ENCODE measurements around the gene GP1BB. TPM values are rescaled to one million over a fixed set of nuclear protein-coding genes. Genes with fewer than 3 reads are reported as not detected.

GP1BB gene
- total and polyA plus RNA-seq, 2 of the 13 experiments (the other 11 are each of a cell fraction or from before 2014, with no cell fraction given) = not detected

GRCh38 chr22:19723232-19723982 is at the start of gene GP1BB (continued):
- no peak for TF ChIP-seq TARDBP (CRISPR knock-in tag; IDR thresholded peaks at IDR 0.05)
- no peak for TF ChIP-seq SYNCRIP (IDR thresholded peaks at IDR 0.05; ENCODE audit: insufficient read depth, low read depth, low read length)
- no peak for TF ChIP-seq SUZ12 (IDR thresholded peaks at IDR 0.05; ENCODE audit: low read depth, low read length)
- no peak for TF ChIP-seq ZNF672 (CRISPR knock-in tag; IDR thresholded peaks at IDR 0.05)
- TF ChIP-seq PRPF4 (IDR thresholded peaks at IDR 0.05; ENCODE audit: low read depth, low read length, poor library complexity, severe bottlenecking) = no peak
- peak; percentile 64 for TF ChIP-seq ZNF710 (CRISPR knock-in tag; IDR thresholded peaks at IDR 0.05; ENCODE audit: borderline replicate concordance)
- TF ChIP-seq, protein P1, sequence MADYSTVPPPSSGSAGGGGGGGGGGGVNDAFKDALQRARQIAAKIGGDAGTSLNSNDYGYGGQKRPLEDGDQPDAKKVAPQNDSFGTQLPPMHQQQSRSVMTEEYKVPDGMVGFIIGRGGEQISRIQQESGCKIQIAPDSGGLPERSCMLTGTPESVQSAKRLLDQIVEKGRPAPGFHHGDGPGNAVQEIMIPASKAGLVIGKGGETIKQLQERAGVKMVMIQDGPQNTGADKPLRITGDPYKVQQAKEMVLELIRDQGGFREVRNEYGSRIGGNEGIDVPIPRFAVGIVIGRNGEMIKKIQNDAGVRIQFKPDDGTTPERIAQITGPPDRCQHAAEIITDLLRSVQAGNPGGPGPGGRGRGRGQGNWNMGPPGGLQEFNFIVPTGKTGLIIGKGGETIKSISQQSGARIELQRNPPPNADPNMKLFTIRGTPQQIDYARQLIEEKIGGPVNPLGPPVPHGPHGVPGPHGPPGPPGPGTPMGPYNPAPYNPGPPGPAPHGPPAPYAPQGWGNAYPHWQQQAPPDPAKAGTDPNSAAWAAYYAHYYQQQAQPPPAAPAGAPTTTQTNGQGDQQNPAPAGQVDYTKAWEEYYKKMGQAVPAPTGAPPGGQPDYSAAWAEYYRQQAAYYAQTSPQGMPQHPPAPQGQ (CRISPR knock-in tag; IDR thresholded peaks at IDR 0.05; ENCODE audit: borderline replicate concordance) = no peak
- 0 out of 2 replicates have a peak, but pooled peaks have one; percentile 29 for TF ChIP-seq RBFOX2 (IDR thresholded peaks at IDR 0.05; ENCODE audit: low read depth, low read length)
- TF ChIP-seq ZNF614 (CRISPR knock-in tag; IDR thresholded peaks at IDR 0.05; ENCODE audit: borderline replicate concordance) = no peak
- TF ChIP-seq NR1H2 (CRISPR knock-in tag; IDR thresholded peaks at IDR 0.05; ENCODE audit: borderline replicate concordance, low read depth) = no peak
- no peak for TF ChIP-seq ZBTB3 (CRISPR knock-in tag; IDR thresholded peaks at IDR 0.05; ENCODE audit: borderline replicate concordance, low read depth)
- TF ChIP-seq HMG20A (CRISPR knock-in tag; IDR thresholded peaks at IDR 0.05; ENCODE audit: borderline replicate concordance) = no peak
- no peak for TF ChIP-seq FOXP1 (IDR thresholded peaks at IDR 0.05)
- TF ChIP-seq FOXP1 (CRISPR knock-in tag; IDR thresholded peaks at IDR 0.05) = no peak
- TF ChIP-seq PPARG (CRISPR knock-in tag; conservative IDR thresholded peaks at IDR 0.05) = no peak
- no peak for TF ChIP-seq MIER2 (CRISPR knock-in tag; IDR thresholded peaks at IDR 0.05)
- no peak for TF ChIP-seq ZKSCAN8 (CRISPR knock-in tag; IDR thresholded peaks at IDR 0.05; ENCODE audit: borderline replicate concordance)
- no peak for TF ChIP-seq ZNF570 (CRISPR knock-in tag; IDR thresholded peaks at IDR 0.05; ENCODE audit: borderline replicate concordance)
- TF ChIP-seq YY1 (IDR thresholded peaks at IDR 0.05; ENCODE audit: insufficient read depth, insufficient replicate concordance, low read depth, low read length) = no peak
- TF ChIP-seq ZFP36L1 (CRISPR knock-in tag; IDR thresholded peaks at IDR 0.05) = no peak
- no peak for TF ChIP-seq ZNF251 (CRISPR knock-in tag; IDR thresholded peaks at IDR 0.05)
- TF ChIP-seq MYC (CRISPR knock-in tag; IDR thresholded peaks at IDR 0.05; ENCODE audit: borderline replicate concordance) = peak; percentile 40; the same call in 1 of the 2 replicates
- TF ChIP-seq ZNF354B (CRISPR knock-in tag; IDR thresholded peaks at IDR 0.05) = no peak
- TF ChIP-seq, protein P2, sequence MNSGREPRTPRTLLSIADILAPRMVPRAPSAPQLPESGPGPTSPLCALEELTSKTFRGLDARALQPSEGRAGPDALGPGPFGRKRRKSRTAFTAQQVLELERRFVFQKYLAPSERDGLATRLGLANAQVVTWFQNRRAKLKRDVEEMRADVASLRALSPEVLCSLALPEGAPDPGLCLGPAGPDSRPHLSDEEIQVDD (CRISPR knock-in tag; IDR thresholded peaks at IDR 0.05; ENCODE audit: borderline replicate concordance) = peak; percentile 87; the same call in 1 of the 2 replicates
- 0 out of 2 replicates have a peak, but pooled peaks have one; percentile 48 for TF ChIP-seq ZNF317 (CRISPR knock-in tag; IDR thresholded peaks at IDR 0.05)
- no peak for TF ChIP-seq ZMAT5 (CRISPR knock-in tag; IDR thresholded peaks at IDR 0.05; ENCODE audit: borderline replicate concordance, low read depth)
- no peak for TF ChIP-seq ZNF629 (CRISPR knock-in tag; conservative IDR thresholded peaks at IDR 0.05)

All from HepG2 (cell line).